ENCODE measurements around the gene WFDC12.

The WFDC12 gene

DNA sequence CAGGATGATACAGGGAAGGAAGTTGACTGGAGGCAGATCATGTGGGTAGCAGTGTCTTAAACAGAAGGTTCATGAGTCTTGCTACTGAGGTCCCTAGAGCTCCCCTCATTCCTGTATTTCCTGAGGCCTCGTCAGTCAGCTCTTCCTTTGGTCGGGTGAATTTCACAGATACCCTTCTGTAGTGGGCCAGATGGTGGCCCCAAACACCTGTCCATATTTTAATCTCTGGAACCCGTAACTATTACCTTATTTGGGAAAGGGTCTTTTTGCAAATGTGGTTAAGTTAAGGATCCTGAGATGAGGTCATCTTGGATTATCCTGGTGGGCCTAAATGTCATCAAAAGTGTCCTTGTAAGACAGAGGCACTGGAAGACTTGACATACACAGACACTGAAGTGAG lies 32.9 kb downstream of the WFDC12 start:
- no peak for DNase-seq (ENCODE audit: low read depth, low spot score)
- peaks cover 4% of the 10 kb centered on the region for H3K27me3 ChIP-seq (ENCODE audit: insufficient read depth, insufficient read length)
- no peaks in the 10 kb centered on the region for H3K9me3 ChIP-seq (ENCODE audit: insufficient read depth, low read length)
- no peak overlapping the region for H3K9ac ChIP-seq (ENCODE audit: insufficient read length, low read depth)
- no peak overlapping the region for H3K4me3 ChIP-seq (ENCODE audit: insufficient read length, low read depth)
- H3K36me3 ChIP-seq (ENCODE audit: insufficient read depth, insufficient read length, low read length), result peaks cover 4% of the 10 kb centered on the region
- H3K4me1 ChIP-seq (ENCODE audit: insufficient read depth, insufficient read length), result no peaks in the 10 kb centered on the region
- TF ChIP-seq SUZ12 (IDR thresholded peaks at IDR 0.05; ENCODE audit: extremely low read depth, insufficient read depth, insufficient read length) (no peak), YY1 (IDR thresholded peaks at IDR 0.05; ENCODE audit: insufficient read depth, insufficient read length) (no peak), ZNF274 (IDR thresholded peaks at IDR 0.05; ENCODE audit: low read depth, low read length) (no peak)

- DNase-seq (ENCODE audit: low read depth, low spot score), result no peak
- Histone ChIP-seq H3K9me3 (ENCODE audit: insufficient read depth, low read length) (no peaks in the 10 kb centered on the region), H3K4me3 (ENCODE audit: insufficient read length, low read depth) (no peak overlapping the region), H3K36me3 (ENCODE audit: insufficient read depth, insufficient read length, low read length) (peaks cover 4% of the 10 kb centered on the region), H3K9ac (ENCODE audit: insufficient read length, low read depth) (no peak overlapping the region), H3K27me3 (ENCODE audit: insufficient read depth, insufficient read length) (no peaks in the 10 kb centered on the region), H3K4me1 (ENCODE audit: insufficient read depth, insufficient read length) (no peaks in the 10 kb centered on the region)
- TF ChIP-seq YY1 (IDR thresholded peaks at IDR 0.05; ENCODE audit: insufficient read depth, insufficient read length), result no peak
- TF ChIP-seq ZNF274 (IDR thresholded peaks at IDR 0.05; ENCODE audit: low read depth, low read length), result no peak
- TF ChIP-seq SUZ12 (IDR thresholded peaks at IDR 0.05; ENCODE audit: extremely low read depth, insufficient read depth, insufficient read length), result no peak
Measured at GRCh38 chr20:45090481-45090880, 33.8 kb downstream of the WFDC12 start.

GRCh38 chr20:45088247-45088646 lies 36.0 kb downstream of the WFDC12 start:
- Histone ChIP-seq H3K9ac (ENCODE audit: insufficient read length, low read depth) (no peak overlapping the region), H3K4me3 (ENCODE audit: insufficient read length, low read depth) (no peak overlapping the region), H3K4me1 (ENCODE audit: insufficient read depth, insufficient read length) (no peaks in the 10 kb centered on the region), H3K9me3 (ENCODE audit: insufficient read depth, low read length) (no peaks in the 10 kb centered on the region), H3K36me3 (ENCODE audit: insufficient read depth, insufficient read length, low read length) (no peaks in the 10 kb centered on the region), H3K27me3 (ENCODE audit: insufficient read depth, insufficient read length) (no peaks in the 10 kb centered on the region)
- TF ChIP-seq SUZ12 (IDR thresholded peaks at IDR 0.05; ENCODE audit: extremely low read depth, insufficient read depth, insufficient read length), result no peak
- no peak for TF ChIP-seq YY1 (IDR thresholded peaks at IDR 0.05; ENCODE audit: insufficient read depth, insufficient read length)
- TF ChIP-seq ZNF274 (IDR thresholded peaks at IDR 0.05; ENCODE audit: low read depth, low read length), result no peak
- no peak for DNase-seq (ENCODE audit: low read depth, low spot score)

DNA sequence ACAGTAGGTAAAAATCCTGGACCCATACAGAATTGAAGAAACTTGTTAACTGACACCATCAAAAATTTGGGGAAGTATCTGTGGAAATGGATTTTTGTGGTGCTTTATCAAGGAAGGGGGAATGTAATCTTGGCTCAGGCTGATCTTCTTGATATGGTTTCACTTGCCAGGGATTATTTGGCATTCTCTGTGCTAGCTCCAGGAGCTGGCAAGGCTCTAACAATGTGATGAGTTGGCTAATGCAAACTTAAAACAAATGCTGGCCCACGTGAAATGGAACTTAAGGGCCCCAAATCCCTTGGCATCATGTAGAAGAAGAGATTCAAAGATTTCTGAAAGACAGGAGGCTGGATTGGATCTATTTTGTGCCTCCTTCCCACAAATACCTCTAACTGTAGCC lies 36.5 kb downstream of the WFDC12 start:
- H3K4me1 ChIP-seq (ENCODE audit: insufficient read depth, insufficient read length), result no peaks in the 10 kb centered on the region
- H3K9ac ChIP-seq (ENCODE audit: insufficient read length, low read depth), result no peak overlapping the region
- no peak for DNase-seq (ENCODE audit: low read depth, low spot score)
- H3K27me3 ChIP-seq (ENCODE audit: insufficient read depth, insufficient read length), result no peaks in the 10 kb centered on the region
- H3K9me3 ChIP-seq (ENCODE audit: insufficient read depth, low read length), result no peaks in the 10 kb centered on the region
- no peak overlapping the region for H3K4me3 ChIP-seq (ENCODE audit: insufficient read length, low read depth)
- no peaks in the 10 kb centered on the region for H3K36me3 ChIP-seq (ENCODE audit: insufficient read depth, insufficient read length, low read length)
- TF ChIP-seq YY1 (IDR thresholded peaks at IDR 0.05; ENCODE audit: insufficient read depth, insufficient read length), result no peak
- TF ChIP-seq ZNF274 (IDR thresholded peaks at IDR 0.05; ENCODE audit: low read depth, low read length), result no peak
- TF ChIP-seq SUZ12 (IDR thresholded peaks at IDR 0.05; ENCODE audit: extremely low read depth, insufficient read depth, insufficient read length), result no peak

GRCh38 chr20:45087097-45087790 lies 37.0 kb downstream of the WFDC12 start:
- no peak overlapping the region for H3K9ac ChIP-seq (ENCODE audit: insufficient read length, low read depth)
- no peaks in the 10 kb centered on the region for H3K36me3 ChIP-seq (ENCODE audit: insufficient read depth, insufficient read length, low read length)
- no peak for DNase-seq (ENCODE audit: low read depth, low spot score)

GRCh38 chr20:45085867-45086266 lies 38.4 kb downstream of the WFDC12 start:
- peaks cover 4% of the 10 kb centered on the region; the same call in 1 of the 2 replicates for H3K9me3 ChIP-seq (ENCODE audit: insufficient read depth, low read length)
- no peaks in the 10 kb centered on the region for H3K27me3 ChIP-seq (ENCODE audit: insufficient read depth, insufficient read length)
- no peak for TF ChIP-seq YY1 (IDR thresholded peaks at IDR 0.05; ENCODE audit: insufficient read depth, insufficient read length)
- TF ChIP-seq SUZ12 (IDR thresholded peaks at IDR 0.05; ENCODE audit: extremely low read depth, insufficient read depth, insufficient read length), result no peak
- TF ChIP-seq ZNF274 (IDR thresholded peaks at IDR 0.05; ENCODE audit: low read depth, low read length), result no peak
- H3K4me3 ChIP-seq (ENCODE audit: insufficient read length, low read depth), result no peak overlapping the region
- DNase-seq (ENCODE audit: low read depth, low spot score), result no peak
- no peaks in the 10 kb centered on the region for H3K4me1 ChIP-seq (ENCODE audit: insufficient read depth, insufficient read length)
- peaks cover 4% of the 10 kb centered on the region for H3K36me3 ChIP-seq (ENCODE audit: insufficient read depth, insufficient read length, low read length)
- no peak overlapping the region for H3K9ac ChIP-seq (ENCODE audit: insufficient read length, low read depth)

More at GRCh38 chr20:45087097-45087790, 37.0 kb downstream of the WFDC12 start:
- Histone ChIP-seq H3K4me1 (ENCODE audit: insufficient read depth, insufficient read length) (no peaks in the 10 kb centered on the region), H3K4me3 (ENCODE audit: insufficient read length, low read depth) (no peak overlapping the region), H3K9me3 (ENCODE audit: insufficient read depth, low read length) (peaks cover 4% of the 10 kb centered on the region; the same call in 1 of the 2 replicates), H3K27me3 (ENCODE audit: insufficient read depth, insufficient read length) (no peaks in the 10 kb centered on the region)
- TF ChIP-seq ZNF274 (IDR thresholded peaks at IDR 0.05; ENCODE audit: low read depth, low read length), result no peak
- TF ChIP-seq SUZ12 (IDR thresholded peaks at IDR 0.05; ENCODE audit: extremely low read depth, insufficient read depth, insufficient read length), result no peak
- no peak for TF ChIP-seq YY1 (IDR thresholded peaks at IDR 0.05; ENCODE audit: insufficient read depth, insufficient read length)

DNA sequence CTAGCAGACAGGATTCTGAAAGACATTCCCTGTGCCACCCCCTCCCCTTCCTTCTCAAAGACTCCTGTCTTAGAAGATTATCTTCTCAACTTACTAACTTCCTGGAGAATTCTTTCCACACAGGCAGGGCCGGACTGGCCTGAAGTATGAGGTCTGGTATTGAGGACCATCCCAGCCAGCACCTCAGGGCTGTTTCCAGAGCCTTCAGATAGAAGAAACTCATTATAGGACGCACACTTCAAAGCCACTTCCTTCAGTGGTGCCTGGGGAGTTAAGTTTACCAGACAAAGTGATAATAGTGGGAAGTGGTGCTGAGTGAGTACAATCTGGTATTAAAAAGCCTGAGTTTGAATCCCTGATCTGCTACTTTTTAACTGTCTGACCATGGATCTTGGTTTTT lies 39.0 kb downstream of the WFDC12 start:
- DNase-seq (ENCODE audit: low read depth, low spot score), result no peak
- TF ChIP-seq ZNF274 (IDR thresholded peaks at IDR 0.05; ENCODE audit: low read depth, low read length) (no peak), SUZ12 (IDR thresholded peaks at IDR 0.05; ENCODE audit: extremely low read depth, insufficient read depth, insufficient read length) (no peak), YY1 (IDR thresholded peaks at IDR 0.05; ENCODE audit: insufficient read depth, insufficient read length) (no peak)
- Histone ChIP-seq H3K4me1 (ENCODE audit: insufficient read depth, insufficient read length) (no peaks in the 10 kb centered on the region), H3K9ac (ENCODE audit: insufficient read length, low read depth) (no peak overlapping the region), H3K27me3 (ENCODE audit: insufficient read depth, insufficient read length) (no peaks in the 10 kb centered on the region), H3K36me3 (ENCODE audit: insufficient read depth, insufficient read length, low read length) (peaks cover 8% of the 10 kb centered on the region), H3K4me3 (ENCODE audit: insufficient read length, low read depth) (no peak overlapping the region), H3K9me3 (ENCODE audit: insufficient read depth, low read length) (peaks cover 4% of the 10 kb centered on the region; the same call in 1 of the 2 replicates)

Data from NT2/D1 (cell line).